Activated T-helper 1 cell treated with Interleukin-2 at 50 U/mL for 16 hours (primary cell): ENCODE data around the gene TPSG1.
"Not testable (repeated sequence)": the region's sequence is repeated elsewhere in the genome, so short reads cannot be mapped to it uniquely, and the experiment has no call there.

Experiments used
- DNase-seq: peaks from one replicate; pipeline ENCODE4 v3.0.0-alpha.2; 2020; ENCODE audit warnings: low read depth

The TPSG1 gene

GRCh38 chr16:1225051-1225451, at the start of gene TPSG1:
Gene TPSG1, minus strand, starts transcription at chr16:1225268. Its CDS starts 16 bp downstream, at chr16:1225252.
- no peak for DNase-seq

GRCh38 chr16:1274767-1275166, 49.7 kb upstream of the TPSG1 start:
- no peak for DNase-seq

GRCh38 chr16:1273816-1274215, 48.7 kb upstream of the TPSG1 start:
- DNase-seq = no peak

GRCh38 chr16:1272453-1273198, 47.6 kb upstream of the TPSG1 start:
- no peak for DNase-seq

GRCh38 chr16:1271724-1272413, 46.8 kb upstream of the TPSG1 start:
- DNase-seq = not testable (repeated sequence)

GRCh38 chr16:1271380-1271723, 46.3 kb upstream of the TPSG1 start:
- DNase-seq = no peak

GRCh38 chr16:1269418-1269817, 44.4 kb upstream of the TPSG1 start:
- not testable (repeated sequence) for DNase-seq

- no peak for DNase-seq
Measured at GRCh38 chr16:1265826-1266225, 40.8 kb upstream of the TPSG1 start.

- no peak for DNase-seq
Measured at GRCh38 chr16:1265090-1265630, 40.1 kb upstream of the TPSG1 start.

GRCh38 chr16:1264345-1265089, 39.4 kb upstream of the TPSG1 start:
- no peak for DNase-seq

- DNase-seq = no peak
Measured at GRCh38 chr16:1263591-1264344, 38.7 kb upstream of the TPSG1 start.

GRCh38 chr16:1262846-1263221, 37.8 kb upstream of the TPSG1 start:
- no peak for DNase-seq

GRCh38 chr16:1262210-1262845, 37.3 kb upstream of the TPSG1 start:
- DNase-seq = no peak

GRCh38 chr16:1261131-1261892, 36.2 kb upstream of the TPSG1 start:
- DNase-seq = no peak

GRCh38 chr16:1260101-1260680, 35.1 kb upstream of the TPSG1 start:
- no peak for DNase-seq

GRCh38 chr16:1259760-1260068, 34.6 kb upstream of the TPSG1 start:
- no peak for DNase-seq

GRCh38 chr16:1258906-1259759, 34.1 kb upstream of the TPSG1 start:
- no peak for DNase-seq

GRCh38 chr16:1258225-1258600, 33.1 kb upstream of the TPSG1 start:
- DNase-seq = no peak

- DNase-seq = no peak
Measured at GRCh38 chr16:1257561-1258224, 32.6 kb upstream of the TPSG1 start.
